Mucosa of descending colon (tissue), 3 donors: ENCODE measurements around the gene AGAP3. TPM values are rescaled to one million over a fixed set of nuclear protein-coding genes. Genes with fewer than 3 reads are reported as not detected.
"Not testable (repeated sequence)": the region's sequence is repeated elsewhere in the genome, so short reads cannot be mapped to it uniquely, and the experiment has no call there.

Source experiments
- ATAC-seq: fragments of 200-7000 bp; cut with Tn5 transposase; one replicate; pipeline ENCODE4 v1.9.1; 2020; ENCODE audit warnings: mild to moderate bottlenecking, moderate library complexity
- DNase-seq, 3 donors: peaks; one replicate each; pipeline ENCODE4 v3.0.0-alpha.2; 2020
- H3K36me3 ChIP-seq: fragments of 200-600 bp; one replicate; pipeline ENCODE4 v1.8.0; 2021; ENCODE audit warnings: low read depth, mild to moderate bottlenecking
- H3K4me1 ChIP-seq: fragments of 200-600 bp; one replicate; pipeline ENCODE4 v1.8.0; 2021; ENCODE audit warnings: low read depth, mild to moderate bottlenecking
- H3K4me3 ChIP-seq: fragments of 200-600 bp; one replicate; pipeline ENCODE4 v1.8.0; 2021; ENCODE audit warnings: mild to moderate bottlenecking
- H3K9me3 ChIP-seq: fragments of 200-600 bp; one replicate; pipeline ENCODE4 v1.8.0; 2021; ENCODE audit warnings: mild to moderate bottlenecking
- CTCF ChIP-seq: fragments of 200-600 bp; IDR thresholded peaks from one replicate; pipeline ENCODE4 v1.8.0; 2022; ENCODE audit warnings: antibody characterized with exemption, mild to moderate bottlenecking
- intact Hi-C, 2 donors: fragments of 100-400 bp; cut with DNase I in 1 of 2; cut with micrococcal nuclease in 1 of 2; formaldehyde crosslinking; loops; one replicate each; pipeline versions ENCODE4 v1.11.0 to v1.11.1; 2022; cut with DNase I, micrococcal nuclease
- long read RNA-seq, 2 donors: library from polyadenylated mRNA; unstranded; transcript quantifications; one replicate each; pipeline ENCODE4 v2.0.0, GENCODE V29; 2019 to 2021
- total RNA-seq, 3 donors: library from RNA; stranded (reverse); fragmentation: NEBNext Ultra II Directional in 2 of 3; extraction: Animal tissue kit (Norgen Biotek cat#: 25700) in 2 of 3; gene quantifications; one replicate each; pipeline versions ENCODE4 v1.2.1 to v1.2.4, GENCODE V29; 2021 to 2023
- donor health status: DM: no; HTN: no; CAD: no; lungs with moderate emphysema.
- donor health status: DM: no; HTN: no; CAD: no.
- donor health status: DM: no; HTN: yes; CAD: no.

Gene AGAP3
- total RNA-seq = 100 to 1,000 TPM in 1 of 3 donors, 10 to 100 TPM in 2; 39.7 to 116 (median 50.6) TPM
- long read RNA-seq, donor 1, transcript AGAP3-202 (18 exons, 3,225 nt) = major isoform, 35 of 162 reads
- long read RNA-seq, donor 1, transcript AGAP3-211 (9 exons, 2,039 nt) = minor isoform, 20 of 162 reads
- long read RNA-seq, donor 1, partial matches to known transcripts = 38 of 162 reads
- long read RNA-seq, donor 1, other reads (novel, unspliced or antisense) = 64 of 162 reads
- long read RNA-seq, donor 2, partial matches to known transcripts = 2 of 3 reads
- long read RNA-seq, donor 2, other reads (novel, unspliced or antisense) = 1 of 3 reads

- ATAC-seq = peak; percentile 61
- peak within 1 kb of the TSS; percentile 32 for H3K4me3 ChIP-seq
- H3K9me3 ChIP-seq = no peaks in the 10 kb centered on the region
- DNase-seq = peak; percentile 87 to 93 (median 91)
- H3K36me3 ChIP-seq = no peaks in the 10 kb centered on the region
- H3K4me1 ChIP-seq = peaks cover 43% of the 10 kb centered on the region
- TF ChIP-seq CTCF = no peak
- intact Hi-C loops = no loop called here
Observed at GRCh38 chr7:151085691-151086620, at the start of gene AGAP3. Gene AGAP3 (plus strand): TSS chr7:151086475. CDS start chr7:151086742, 267 bp downstream.

- H3K36me3 ChIP-seq = no peaks in the 10 kb centered on the region
- no peaks in the 10 kb centered on the region for H3K4me1 ChIP-seq
- no peaks in the 10 kb centered on the region for H3K9me3 ChIP-seq
- H3K4me3 ChIP-seq = no peak overlapping the region
- no peak for TF ChIP-seq CTCF
- intact Hi-C loops = no loop called here
- peak; percentile 79 for ATAC-seq
- peak; percentile 41 to 83 (median 65) for DNase-seq
Observed at GRCh38 chr7:151038951-151039849, 47.1 kb upstream of the AGAP3 start.

- Histone ChIP-seq H3K4me1 (no peaks in the 10 kb centered on the region), H3K36me3 (no peaks in the 10 kb centered on the region), H3K9me3 (no peaks in the 10 kb centered on the region), H3K4me3 (no peak overlapping the region)
- no peak for TF ChIP-seq CTCF
- intact Hi-C loops = no loop called here
- no peak for ATAC-seq
- no peak for DNase-seq
Observed at GRCh38 chr7:151039850-151040548, 46.3 kb upstream of the AGAP3 start.

DNA sequence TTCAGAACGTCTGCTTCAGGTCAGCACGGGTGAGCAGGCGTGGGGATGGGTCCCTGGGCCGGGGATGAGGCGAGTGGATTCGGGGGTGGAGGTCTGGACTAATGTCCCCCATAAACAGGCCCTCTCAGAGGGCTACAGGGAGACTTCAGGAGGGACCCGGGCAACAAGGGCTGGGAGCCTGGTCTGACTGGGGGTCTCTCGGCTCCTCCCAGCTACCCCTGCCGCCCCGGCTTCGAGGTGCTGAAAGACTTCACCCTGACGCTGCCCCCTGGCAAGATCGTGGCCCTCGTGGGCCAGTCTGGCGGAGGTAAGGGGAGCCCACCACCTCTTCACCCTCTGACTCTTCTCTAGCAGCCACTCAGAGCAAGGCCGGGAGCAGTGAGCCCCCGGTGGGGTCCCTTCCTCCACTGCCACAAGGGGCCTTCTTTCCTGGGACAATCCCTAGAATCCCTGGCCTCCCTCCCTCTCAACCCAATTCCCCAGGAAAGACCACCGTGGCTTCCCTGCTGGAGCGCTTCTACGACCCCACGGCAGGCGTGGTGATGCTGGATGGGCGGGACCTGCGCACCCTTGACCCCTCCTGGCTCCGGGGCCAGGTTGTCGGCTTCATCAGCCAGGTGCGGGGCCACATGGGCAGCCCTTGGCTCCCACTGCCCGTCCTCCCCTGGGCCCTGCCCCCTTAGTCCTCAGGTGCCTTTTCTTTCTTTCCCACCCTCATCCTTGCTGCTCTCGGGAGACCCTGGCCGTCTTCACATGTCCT, 45.5 kb upstream of the AGAP3 start:
- H3K4me3 ChIP-seq = no peak overlapping the region
- H3K36me3 ChIP-seq = no peaks in the 10 kb centered on the region
- TF ChIP-seq CTCF = no peak
- H3K9me3 ChIP-seq = no peaks in the 10 kb centered on the region
- no peaks in the 10 kb centered on the region for H3K4me1 ChIP-seq
- intact Hi-C loops = no loop called here
- no peak for DNase-seq
- no peak for ATAC-seq

DNA sequence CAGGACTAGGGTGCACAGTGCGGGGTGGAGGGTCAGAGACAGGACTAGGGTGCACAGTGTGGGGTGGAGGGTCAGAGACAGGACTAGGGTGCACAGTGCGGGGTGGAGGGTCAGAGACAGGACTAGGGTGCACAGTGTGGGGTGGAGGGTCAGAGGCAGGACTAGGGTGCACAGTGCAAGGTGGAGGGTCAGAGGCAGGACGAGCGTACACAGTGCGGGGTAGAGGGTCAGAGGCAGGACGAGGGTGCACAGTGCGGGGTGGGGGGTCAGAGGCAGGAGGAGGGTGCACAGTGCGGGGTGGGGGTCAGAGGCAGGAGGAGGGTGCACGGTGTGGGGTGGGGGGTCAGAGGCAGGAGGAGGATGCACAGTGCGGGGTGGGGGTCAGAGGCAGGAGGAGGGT, 42.8 kb upstream of the AGAP3 start:
- H3K36me3 ChIP-seq, ATAC-seq, DNase-seq, H3K9me3 ChIP-seq, intact Hi-C loops, H3K4me1 ChIP-seq, H3K4me3 ChIP-seq: not testable (repeated sequence)
